HG02970 (cell line): Measurements from ENCODE around the gene AGTPBP1.
"Not testable (repeated sequence)": the region's sequence is repeated elsewhere in the genome, so short reads cannot be mapped to it uniquely, and the experiment has no call there.

Experiments
- ATAC-seq: cut with Tn5 transposase; IDR thresholded peaks from one replicate; pipeline ENCODE4 v1.9.1; 2021; ENCODE audit warnings: mild to moderate bottlenecking, moderate library complexity, moderate number of reproducible peaks; ENCODE audit not compliant: unreplicated experiment, low FRiP score

AGTPBP1 gene

DNA sequence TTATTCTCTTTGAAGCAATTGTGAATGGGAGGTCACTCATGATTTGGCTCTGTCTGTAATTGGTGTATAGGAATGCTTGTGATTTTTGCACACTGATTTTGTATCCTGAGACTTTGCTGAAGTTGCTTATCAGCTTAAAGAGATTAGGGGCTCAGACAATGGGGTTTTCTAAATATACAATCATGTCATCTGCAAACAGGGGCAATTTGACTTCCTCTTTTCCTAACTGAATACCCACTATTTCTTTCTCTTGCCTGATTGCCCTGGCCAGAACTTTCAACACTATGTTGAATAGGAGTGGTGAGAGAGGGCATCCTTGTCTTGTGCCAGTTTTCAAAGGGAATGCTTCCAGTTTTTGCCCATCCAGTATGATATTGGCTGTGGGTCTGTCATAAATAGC is 22.3 kb downstream of the AGTPBP1 start:
- not testable (repeated sequence) for ATAC-seq

DNA sequence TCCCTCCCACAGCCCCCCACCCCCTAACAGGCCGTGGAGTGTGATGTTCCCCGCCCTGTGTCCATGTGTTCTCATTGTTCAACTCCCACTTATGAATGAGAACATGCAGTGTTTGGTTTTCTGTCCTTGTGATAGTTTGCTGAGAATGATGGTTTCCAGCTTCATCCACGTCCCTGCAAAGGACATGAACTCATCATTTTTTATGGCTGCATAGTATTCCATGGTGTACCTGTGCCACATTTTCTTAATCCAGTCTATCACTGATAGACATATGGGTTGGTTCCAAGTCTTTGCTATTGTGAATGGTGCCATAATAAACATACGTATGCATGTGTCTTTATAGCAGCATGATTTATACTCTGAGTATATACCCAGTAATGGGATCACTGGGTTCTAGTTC is 23.9 kb downstream of the AGTPBP1 start:
- ATAC-seq = not testable (repeated sequence)

DNA sequence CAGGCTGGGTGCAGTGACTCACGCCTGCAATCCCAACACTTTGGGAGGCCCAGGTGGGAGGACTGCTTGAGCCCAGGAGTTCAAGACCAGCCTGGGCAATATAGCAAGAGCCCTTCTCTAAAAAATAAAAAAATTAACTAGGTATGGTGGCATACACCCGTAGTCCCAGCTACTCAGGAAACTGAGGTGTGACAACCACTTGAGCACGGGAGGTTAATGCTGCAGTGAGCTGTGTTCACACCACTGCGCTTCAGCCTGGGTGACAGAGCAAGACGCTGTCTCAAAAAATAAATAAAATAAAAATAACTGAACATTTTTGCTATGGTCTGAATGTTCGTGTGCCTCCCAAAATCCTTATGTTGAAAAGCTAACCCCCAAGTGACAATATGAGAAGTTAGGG is 24.5 kb downstream of the AGTPBP1 start:
- ATAC-seq = no peak

DNA sequence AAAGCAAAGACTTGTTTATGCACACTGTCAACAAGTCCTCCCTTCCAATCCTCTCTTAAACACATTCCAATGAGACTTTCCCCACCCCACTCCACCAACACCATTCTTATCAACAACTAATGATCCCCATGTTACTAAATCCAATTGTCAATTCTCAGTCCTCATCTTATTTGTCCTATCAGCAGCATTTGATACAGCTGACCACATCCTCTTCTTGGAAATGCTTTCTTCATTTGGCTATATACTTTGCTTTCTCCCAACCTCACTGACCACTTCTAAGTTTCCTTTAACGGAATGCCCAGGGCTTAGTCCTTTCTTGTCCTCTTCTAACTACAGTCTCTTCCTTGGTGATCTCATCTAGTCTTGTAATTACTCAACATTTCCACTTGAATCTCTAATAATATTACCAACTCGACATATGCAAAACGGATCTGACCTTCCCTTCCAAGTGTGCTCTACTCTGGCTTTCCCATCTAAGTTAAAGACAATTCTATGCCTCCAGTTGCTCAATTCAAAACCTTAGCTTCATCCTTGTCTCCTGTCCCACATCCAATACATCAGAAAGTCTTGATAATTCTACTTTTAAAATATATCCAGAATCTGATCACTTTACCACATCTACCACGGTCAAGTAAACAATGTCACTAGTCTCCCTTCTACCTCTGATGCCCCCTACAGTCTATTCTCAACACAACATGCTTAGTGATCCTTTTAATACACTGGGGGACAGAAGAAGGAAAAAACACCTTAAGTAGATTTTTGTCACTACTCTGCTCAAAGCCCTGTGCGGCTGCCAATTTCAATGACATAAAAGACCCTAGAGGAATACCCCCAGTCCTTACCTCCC is 25.5 kb downstream of the AGTPBP1 start:
- ATAC-seq = peak; percentile 56

DNA sequence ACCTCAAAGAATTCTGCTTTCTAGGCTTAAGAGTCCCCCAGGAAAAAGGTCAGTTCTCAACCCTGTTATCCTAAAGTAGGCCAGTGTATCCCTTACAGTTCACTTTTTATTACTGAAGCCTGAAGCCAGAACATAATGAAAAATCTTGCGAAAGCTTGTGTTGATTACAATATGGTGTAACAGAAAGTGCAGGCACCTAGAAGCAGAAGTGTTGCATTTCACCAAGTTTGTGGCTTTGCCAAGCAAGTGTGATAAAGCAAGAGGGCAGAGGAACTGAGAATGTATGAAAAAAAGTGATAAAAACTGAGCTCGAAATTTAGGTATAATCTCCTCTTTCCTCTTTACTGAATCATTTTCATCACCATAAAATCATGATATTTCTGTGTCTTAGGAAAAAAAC is 26.2 kb downstream of the AGTPBP1 start:
- ATAC-seq = peak; percentile 53

- ATAC-seq = no peak
Observed at GRCh38 chr9:85713897-85714296, 27.9 kb downstream of the AGTPBP1 start.

- no peak for ATAC-seq
Observed at GRCh38 chr9:85704744-85705143, 37.0 kb downstream of the AGTPBP1 start.

GRCh38 chr9:85703398-85703797 is 38.4 kb downstream of the AGTPBP1 start:
- no peak for ATAC-seq

DNA sequence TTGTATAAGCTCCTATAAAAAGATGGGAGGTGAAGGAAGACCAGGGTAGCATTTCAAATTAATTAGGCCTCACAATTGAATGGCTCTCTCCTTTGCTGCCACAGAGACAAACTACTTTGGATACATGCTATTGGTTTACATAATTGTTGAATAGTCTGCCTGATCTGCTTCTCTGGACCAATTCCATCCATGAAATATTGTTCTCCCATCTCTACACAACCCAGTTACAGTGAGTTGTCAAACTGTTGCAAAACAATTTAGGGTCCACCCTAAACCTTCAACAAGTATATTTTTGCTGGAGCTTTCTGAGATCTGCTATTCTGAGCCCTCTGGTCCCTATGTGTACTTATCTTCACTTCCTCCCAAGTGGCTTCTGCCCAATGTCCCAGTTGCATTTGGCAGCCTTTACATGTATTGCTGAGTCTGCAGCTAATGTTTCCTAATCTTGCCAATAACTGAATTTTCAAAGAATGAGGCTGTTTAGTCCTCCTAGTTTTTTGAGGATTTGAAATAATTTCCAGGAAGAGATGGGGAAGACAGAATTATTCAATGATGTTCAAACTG is 38.9 kb downstream of the AGTPBP1 start:
- ATAC-seq = no peak

- no peak for ATAC-seq
Observed at GRCh38 chr9:85702191-85702590, 39.6 kb downstream of the AGTPBP1 start.

DNA sequence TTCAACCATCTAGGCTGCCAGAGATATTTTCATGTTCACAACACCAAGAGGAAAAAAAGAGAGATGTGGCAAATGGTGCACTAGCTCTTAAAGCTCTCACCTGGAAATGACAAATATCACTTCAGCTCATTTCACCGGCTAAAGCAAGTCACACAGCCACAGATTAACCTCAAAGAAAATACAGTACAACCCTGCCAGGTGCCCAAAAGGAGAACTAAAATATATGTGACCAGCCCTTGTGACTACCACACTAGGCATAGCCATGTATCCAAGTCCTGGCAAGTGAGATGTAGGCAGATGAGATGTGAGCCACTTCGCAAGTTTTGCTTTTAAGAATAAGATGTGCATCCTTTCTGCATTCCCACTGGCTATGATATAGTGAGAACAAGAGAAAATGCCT is 41.4 kb downstream of the AGTPBP1 start:
- ATAC-seq = no peak

- ATAC-seq = no peak
Observed at GRCh38 chr9:85688361-85688760, 53.4 kb downstream of the AGTPBP1 start.

- no peak for ATAC-seq
Observed at GRCh38 chr9:85685081-85685480, 56.7 kb downstream of the AGTPBP1 start.

DNA sequence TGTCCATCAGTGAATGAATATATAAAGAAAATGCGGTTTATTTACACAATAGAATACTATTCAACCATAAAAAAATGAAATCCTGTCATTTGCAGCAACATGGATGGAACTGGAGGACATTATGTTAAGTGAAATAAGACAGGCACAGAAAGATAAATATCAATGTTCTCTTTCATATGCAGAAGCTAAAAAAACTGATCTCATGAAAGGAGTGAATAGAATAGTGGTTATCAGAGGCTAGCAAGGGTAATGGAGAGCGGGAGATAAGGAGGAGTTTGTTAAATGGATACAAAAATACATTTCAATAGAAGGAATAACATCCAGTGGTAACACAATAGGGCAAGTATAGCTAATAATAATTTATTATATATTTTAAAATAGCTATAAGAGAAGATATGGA is 65.0 kb downstream of the AGTPBP1 start:
- no peak for ATAC-seq

GRCh38 chr9:85667374-85667773 is 74.4 kb downstream of the AGTPBP1 start:
- ATAC-seq = no peak

GRCh38 chr9:85666086-85666485 is 75.7 kb downstream of the AGTPBP1 start:
- no peak for ATAC-seq

DNA sequence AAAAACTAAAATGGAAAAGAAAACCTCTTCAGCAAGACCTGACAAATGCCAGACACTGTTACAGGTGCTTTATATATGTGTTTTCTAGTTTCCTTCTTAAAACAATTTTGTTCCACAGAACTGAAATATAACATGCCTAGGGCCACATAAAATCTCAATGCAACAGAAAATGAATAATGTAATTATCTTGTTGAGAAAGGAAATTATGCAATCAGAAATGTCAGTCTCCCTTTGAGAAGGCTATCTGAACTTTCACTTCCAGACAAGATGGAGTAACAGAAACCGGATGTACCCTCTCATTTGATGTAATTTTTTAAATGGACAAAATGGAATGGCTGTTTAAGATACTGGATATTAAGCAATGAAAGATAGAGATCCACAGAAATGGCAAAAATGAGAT is 79.2 kb downstream of the AGTPBP1 start:
- ATAC-seq = no peak

DNA sequence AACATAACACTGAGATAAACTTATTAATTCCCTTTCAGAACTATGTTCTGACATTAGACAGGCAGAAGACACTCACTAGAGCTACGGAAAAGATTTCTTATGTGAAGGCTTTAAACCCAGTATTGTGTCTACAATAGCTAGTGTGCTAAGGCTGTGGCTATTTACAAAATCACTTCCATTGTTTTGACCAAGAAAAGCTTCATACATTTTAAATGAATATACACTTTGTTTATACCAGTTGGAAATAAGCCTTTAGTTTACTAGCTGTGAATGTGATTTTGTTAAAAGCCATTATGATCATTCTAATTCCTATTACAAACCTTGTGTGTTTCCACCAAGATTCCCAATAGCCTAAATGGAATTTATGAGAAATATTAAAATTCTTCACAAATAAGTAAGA is 83.0 kb downstream of the AGTPBP1 start:
- no peak for ATAC-seq

- ATAC-seq = no peak
Observed at GRCh38 chr9:85653153-85653552, 88.6 kb downstream of the AGTPBP1 start.

- no peak for ATAC-seq
Observed at GRCh38 chr9:85647571-85647970, 94.2 kb downstream of the AGTPBP1 start.

DNA sequence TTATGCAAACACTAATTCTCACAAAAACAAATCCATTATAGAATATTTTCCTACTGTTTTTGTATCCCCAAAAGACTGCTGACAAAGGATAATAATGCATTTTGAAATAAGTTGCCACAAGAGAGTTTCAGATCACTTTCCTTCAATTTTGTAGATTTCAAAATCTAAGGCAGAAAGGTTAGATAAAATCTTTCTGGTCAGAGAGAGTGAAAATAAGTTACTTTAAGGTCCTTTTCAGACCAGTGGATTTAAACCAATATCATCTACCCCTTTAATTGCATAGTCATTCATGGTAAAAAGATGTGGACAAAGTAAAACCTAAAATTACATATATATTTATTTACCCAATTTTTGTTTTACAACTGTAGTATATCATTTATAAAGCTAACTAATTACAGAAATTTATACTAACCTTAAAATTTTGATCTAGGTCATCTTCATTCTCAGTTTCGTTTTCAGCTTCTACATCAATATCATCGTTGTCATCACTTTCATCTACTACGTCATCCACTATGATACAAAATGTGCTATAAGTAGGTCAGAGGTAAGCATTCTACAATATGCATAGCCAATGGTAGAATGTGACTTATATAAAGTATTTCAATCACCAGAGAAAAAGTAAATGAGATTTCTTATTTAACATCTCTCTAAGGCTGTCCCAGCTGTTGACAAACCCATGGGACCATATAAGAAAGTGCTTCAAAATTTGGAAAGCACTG is 95.7 kb downstream of the AGTPBP1 start:
- ATAC-seq = no peak

DNA sequence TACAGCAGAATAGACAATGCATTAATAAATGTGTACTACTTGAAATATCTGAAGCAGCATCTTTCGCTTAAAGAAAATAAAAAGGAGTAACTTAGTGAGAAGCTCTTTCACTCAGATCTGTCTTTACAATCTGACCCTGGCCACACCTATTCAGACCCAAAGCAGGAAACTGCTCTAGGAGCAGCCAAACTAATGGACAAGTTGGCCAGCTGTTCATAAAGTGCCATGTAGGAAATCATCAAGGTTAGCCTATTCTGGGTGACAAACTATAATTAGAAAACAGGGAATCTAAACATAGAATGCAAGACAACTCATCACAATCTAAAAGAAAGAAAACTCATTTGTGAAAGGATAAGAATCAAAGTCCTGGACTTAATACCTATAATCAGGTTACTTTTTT is 101.3 kb downstream of the AGTPBP1 start:
- no peak for ATAC-seq
